HG03135 (cell line): ENCODE results near the gene RTL3.

Experiments used
- ATAC-seq: cut with Tn5 transposase; IDR thresholded peaks from one replicate; pipeline ENCODE4 v1.9.1; 2021; ENCODE audit warnings: mild to moderate bottlenecking, moderate library complexity; ENCODE audit not compliant: unreplicated experiment

The RTL3 gene

GRCh38 chrX:78622831-78623230, 36.3 kb downstream of the RTL3 start:
- no peak for ATAC-seq

DNA sequence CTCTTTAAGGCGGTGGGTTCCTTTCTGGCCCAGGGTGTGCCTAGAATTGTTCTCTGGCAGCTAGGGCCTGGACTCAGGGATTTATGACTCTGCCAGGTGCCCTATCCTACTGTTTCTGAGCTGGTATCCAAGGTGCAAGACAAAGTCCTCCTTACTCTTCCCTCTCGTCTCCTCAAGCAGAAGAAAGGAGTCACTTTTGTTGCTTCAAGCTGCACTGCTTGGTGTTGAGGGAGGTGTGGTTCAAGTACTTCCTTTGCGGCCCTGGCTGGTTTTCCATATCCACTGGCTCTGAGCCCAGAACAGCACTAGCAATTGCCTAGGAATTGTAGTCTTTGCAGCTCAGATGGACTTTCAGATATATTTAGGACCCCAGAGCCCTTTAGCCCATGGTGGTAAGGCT, 39.3 kb downstream of the RTL3 start:
- no peak for ATAC-seq

- no peak for ATAC-seq
Observed at GRCh38 chrX:78618987-78619386, 40.1 kb downstream of the RTL3 start.

GRCh38 chrX:78614264-78614663, 44.9 kb downstream of the RTL3 start:
- no peak for ATAC-seq
